ENCODE measurements around the gene TCF7L2.

DNA sequence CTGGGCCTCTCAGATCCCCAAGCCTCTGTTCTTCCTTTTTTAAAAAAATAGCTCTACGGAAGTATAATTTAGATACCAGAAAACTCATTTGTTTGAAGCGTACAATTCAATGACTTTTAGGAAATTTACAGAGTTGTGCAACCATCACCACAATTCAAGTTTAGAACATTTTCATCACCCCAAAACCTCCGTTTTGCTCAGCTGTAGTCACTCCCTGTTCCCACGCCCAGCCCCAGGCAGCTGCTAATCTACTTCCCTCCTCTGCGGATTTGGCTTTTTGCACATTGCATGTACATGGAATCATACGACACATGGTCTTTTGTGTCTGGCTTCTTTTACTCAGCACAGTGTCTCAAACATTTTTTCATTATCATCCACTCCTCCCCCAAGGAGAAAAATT is 229.2 kb downstream of the TCF7L2 start:
- TF ChIP-seq, protein P1, sequence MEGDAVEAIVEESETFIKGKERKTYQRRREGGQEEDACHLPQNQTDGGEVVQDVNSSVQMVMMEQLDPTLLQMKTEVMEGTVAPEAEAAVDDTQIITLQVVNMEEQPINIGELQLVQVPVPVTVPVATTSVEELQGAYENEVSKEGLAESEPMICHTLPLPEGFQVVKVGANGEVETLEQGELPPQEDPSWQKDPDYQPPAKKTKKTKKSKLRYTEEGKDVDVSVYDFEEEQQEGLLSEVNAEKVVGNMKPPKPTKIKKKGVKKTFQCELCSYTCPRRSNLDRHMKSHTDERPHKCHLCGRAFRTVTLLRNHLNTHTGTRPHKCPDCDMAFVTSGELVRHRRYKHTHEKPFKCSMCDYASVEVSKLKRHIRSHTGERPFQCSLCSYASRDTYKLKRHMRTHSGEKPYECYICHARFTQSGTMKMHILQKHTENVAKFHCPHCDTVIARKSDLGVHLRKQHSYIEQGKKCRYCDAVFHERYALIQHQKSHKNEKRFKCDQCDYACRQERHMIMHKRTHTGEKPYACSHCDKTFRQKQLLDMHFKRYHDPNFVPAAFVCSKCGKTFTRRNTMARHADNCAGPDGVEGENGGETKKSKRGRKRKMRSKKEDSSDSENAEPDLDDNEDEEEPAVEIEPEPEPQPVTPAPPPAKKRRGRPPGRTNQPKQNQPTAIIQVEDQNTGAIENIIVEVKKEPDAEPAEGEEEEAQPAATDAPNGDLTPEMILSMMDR (IDR thresholded peaks at IDR 0.05): no peak
- TF ChIP-seq POLR2A (IDR thresholded peaks at IDR 0.05): no peak
